ENCODE data around the gene PUS10. TPM values are rescaled to one million over a fixed set of nuclear protein-coding genes. Genes with fewer than 3 reads are reported as not detected.

Gene PUS10
- total and polyA plus RNA-seq, 2 of the 13 experiments (the other 11 are each of a cell fraction or from before 2014, with no cell fraction given), result 41.4 to 44.3 TPM

DNA sequence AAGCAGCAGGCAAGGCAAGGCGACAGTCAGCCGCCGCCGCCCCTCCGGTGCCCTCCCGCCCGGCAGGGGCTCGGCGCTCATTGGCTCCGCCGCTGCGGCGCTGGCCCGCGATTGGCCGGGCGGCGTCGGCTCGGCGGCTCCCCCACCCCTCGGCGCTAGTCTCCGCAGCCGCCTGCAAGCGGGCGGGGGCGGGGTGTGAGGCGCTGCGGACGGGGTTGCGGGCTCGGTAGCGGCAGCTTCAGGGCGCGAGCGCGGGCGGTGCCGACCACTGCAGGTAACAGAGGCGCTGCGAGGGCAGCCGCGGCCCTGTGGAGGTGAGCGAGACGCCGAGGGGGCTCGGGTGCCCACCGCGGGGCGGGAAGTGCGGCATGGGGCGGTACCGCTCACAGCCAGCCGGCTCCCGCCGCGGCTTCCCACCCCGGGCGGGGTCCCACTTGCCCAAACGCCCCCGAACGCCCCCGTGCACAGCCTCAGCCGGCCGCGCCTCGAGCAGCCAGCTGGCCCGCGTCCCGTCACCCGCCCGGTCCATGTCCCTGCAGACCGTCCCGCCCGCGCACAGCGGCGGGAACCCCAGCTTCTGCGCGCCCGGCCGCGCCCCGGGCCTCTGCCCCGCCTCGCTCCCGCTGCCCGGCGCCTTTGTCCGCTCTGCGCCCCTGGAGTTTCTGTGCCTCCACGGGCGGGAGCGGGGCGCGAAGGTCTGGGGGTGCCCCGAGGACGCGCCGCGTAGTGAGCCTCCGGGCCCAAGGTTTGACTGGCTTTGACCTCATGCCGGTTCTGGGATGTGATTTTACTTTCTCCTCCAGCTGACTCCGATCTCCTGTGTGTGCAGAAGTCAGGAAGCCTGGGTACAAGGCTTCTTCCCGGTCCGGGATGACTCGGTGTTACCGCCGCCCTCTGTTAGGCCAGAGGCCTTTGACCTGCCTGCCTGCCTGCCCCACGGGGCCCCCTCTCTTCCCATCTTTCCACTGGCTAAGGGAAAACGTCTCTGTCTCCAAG lies 48.0 kb upstream of the PUS10 start, which contains the start of gene SANBR:
TSS of gene SANBR (plus strand) at position 158 of the 996 bp plus-strand sequence. CDS start 4,480 bp downstream, outside the sequence.
- CTCF ChIA-PET (ENCODE audit: low intra/inter-chr PET ratio, low total read pairs), result interaction anchor here (0.9 kb wide), 1 partner anchor 67 kb away, joined by 3 read pairs; no protein-coding TSS in a partner anchor
- H3K27me3 ChIP-seq (ENCODE audit: control insufficient read depth in 1 of 2, insufficient read depth in 2 of 2, low read length in 2 of 2), result no peaks in the 10 kb centered on the region
- ATAC-seq, result peak; percentile 97
- H3K4me3 ChIP-seq (replicated peaks in 1 of 3; ENCODE audit: insufficient read depth in 1 of 3, low read depth in 2 of 3, low read length in 3 of 3), result peak within 1 kb of the TSS; percentile 86 to 97 (median 94)
- peaks cover 21% of the 10 kb centered on the region for H3K79me2 ChIP-seq (ENCODE audit: insufficient read depth, low read length)
- peaks cover 3 to 14% of the 10 kb centered on the region in 2 experiments; a peak in 3 of 5 replicates for H3K36me3 ChIP-seq (replicated peaks in 1 of 2; ENCODE audit: control insufficient read depth in 1 of 2, insufficient read depth in 2 of 2, low read length in 2 of 2)
- POLR2A ChIA-PET, result interaction anchor here (0.7 to 2.4 kb wide), 8 partner anchors 9 to 112 kb away, joined by 3 to 16 read pairs (median 4); partner anchors contain the start of genes PEX13 and PUS10
- WGBS (ENCODE audit: low lambda C conversion rate), result under 1% methylated on average over 63 of the region's 112 CpGs
- no TSS peak for BruUV-seq (replicated peaks)
- in situ Hi-C loops (cut with HindIII; ENCODE audit: extremely low pct_ligation_motif_present, low pct_unique_long_range_greater_than_20kb), result no loop called here
- H2AFZ ChIP-seq (ENCODE audit: low read length), result peak within 1 kb of the TSS; percentile 57
- peak within 1 kb of the TSS; percentile 90 for H3K27ac ChIP-seq (ENCODE audit: extremely low read length, insufficient read depth, low read length)
- intact Hi-C loops (cut with micrococcal nuclease; ENCODE audit: unreplicated experiment), result loop anchor here (1.0 to 2.0 kb wide), 2 partner anchors 24 to 47 kb away; partner anchors contain the start of gene PUS10
- peak within 1 kb of the TSS; percentile 87 for H3K9ac ChIP-seq (ENCODE audit: insufficient read depth, low read depth, low read length)
- no peak for FAIRE-seq
- no peaks in the 10 kb centered on the region; the same call in 1 of the 2 replicates for H4K20me1 ChIP-seq (ENCODE audit: insufficient read depth, low read length)
- peaks cover 28% of the 10 kb centered on the region for H3K4me1 ChIP-seq (ENCODE audit: insufficient read depth, low read length)
- peak within 1 kb of the TSS; percentile 89 for H3K4me2 ChIP-seq (ENCODE audit: low read depth, low read length)
- H3K9me3 ChIP-seq (ENCODE audit: low read length), result no peaks in the 10 kb centered on the region
- DNase-seq (ENCODE audit: low spot score), result peak; percentile 78
- TF ChIP-seq ZNF768 (CRISPR knock-in tag; IDR thresholded peaks at IDR 0.05) (peak; percentile 48; the same call in 1 of the 2 replicates), CCAR2 (optimal IDR thresholded peaks at IDR 0.05; ENCODE audit: low read depth, low read length) (no peak), NR2C2 (CRISPR knock-in tag; IDR thresholded peaks at IDR 0.05; ENCODE audit: borderline replicate concordance) (peak; percentile 54), NONO (IDR thresholded peaks at IDR 0.05) (no peak), NONO (CRISPR knock-in tag; conservative IDR thresholded peaks at IDR 0.05) (peak; percentile 91; the same call in 1 of the 2 replicates), NKX3-1 (CRISPR knock-in tag; IDR thresholded peaks at IDR 0.05) (0 out of 2 replicates have a peak, but pooled peaks have one; percentile 32), ZBTB7A (CRISPR knock-in tag; IDR thresholded peaks at IDR 0.05) (peak; percentile 48; the same call in 1 of the 2 replicates), SP4 (CRISPR knock-in tag; IDR thresholded peaks at IDR 0.05) (peak; percentile 70), SP1 (IDR thresholded peaks at IDR 0.05) (no peak), SP1 (CRISPR knock-in tag; IDR thresholded peaks at IDR 0.05) (no peak; the same call in 1 of the 2 replicates), SRSF1 (optimal IDR thresholded peaks at IDR 0.05; ENCODE audit: low read depth, low read length) (peak; percentile 25), ZNF543 (CRISPR knock-in tag; IDR thresholded peaks at IDR 0.05) (0 out of 2 replicates have a peak, but pooled peaks have one; percentile 59), KLF6 (CRISPR knock-in tag; IDR thresholded peaks at IDR 0.05) (peak; percentile 61; the same call in 1 of the 2 replicates), ZNF329 (CRISPR knock-in tag; IDR thresholded peaks at IDR 0.05; ENCODE audit: low read depth) (peak; percentile 82; the same call in 1 of the 2 replicates), ZNF292 (CRISPR knock-in tag; IDR thresholded peaks at IDR 0.05; ENCODE audit: borderline replicate concordance, low read depth) (peak; percentile 59; the same call in 1 of the 2 replicates)
- TF ChIP-seq, protein P1, sequence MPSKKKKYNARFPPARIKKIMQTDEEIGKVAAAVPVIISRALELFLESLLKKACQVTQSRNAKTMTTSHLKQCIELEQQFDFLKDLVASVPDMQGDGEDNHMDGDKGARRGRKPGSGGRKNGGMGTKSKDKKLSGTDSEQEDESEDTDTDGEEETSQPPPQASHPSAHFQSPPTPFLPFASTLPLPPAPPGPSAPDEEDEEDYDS (CRISPR knock-in tag; IDR thresholded peaks at IDR 0.05), result peak; percentile 61; the same call in 1 of the 2 replicates
- TF ChIP-seq, protein P2, sequence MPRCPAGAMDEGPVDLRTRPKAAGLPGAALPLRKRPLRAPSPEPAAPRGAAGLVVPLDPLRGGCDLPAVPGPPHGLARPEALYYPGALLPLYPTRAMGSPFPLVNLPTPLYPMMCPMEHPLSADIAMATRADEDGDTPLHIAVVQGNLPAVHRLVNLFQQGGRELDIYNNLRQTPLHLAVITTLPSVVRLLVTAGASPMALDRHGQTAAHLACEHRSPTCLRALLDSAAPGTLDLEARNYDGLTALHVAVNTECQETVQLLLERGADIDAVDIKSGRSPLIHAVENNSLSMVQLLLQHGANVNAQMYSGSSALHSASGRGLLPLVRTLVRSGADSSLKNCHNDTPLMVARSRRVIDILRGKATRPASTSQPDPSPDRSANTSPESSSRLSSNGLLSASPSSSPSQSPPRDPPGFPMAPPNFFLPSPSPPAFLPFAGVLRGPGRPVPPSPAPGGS (CRISPR knock-in tag; IDR thresholded peaks at IDR 0.05), result peak; percentile 78
- TF ChIP-seq, protein P3, sequence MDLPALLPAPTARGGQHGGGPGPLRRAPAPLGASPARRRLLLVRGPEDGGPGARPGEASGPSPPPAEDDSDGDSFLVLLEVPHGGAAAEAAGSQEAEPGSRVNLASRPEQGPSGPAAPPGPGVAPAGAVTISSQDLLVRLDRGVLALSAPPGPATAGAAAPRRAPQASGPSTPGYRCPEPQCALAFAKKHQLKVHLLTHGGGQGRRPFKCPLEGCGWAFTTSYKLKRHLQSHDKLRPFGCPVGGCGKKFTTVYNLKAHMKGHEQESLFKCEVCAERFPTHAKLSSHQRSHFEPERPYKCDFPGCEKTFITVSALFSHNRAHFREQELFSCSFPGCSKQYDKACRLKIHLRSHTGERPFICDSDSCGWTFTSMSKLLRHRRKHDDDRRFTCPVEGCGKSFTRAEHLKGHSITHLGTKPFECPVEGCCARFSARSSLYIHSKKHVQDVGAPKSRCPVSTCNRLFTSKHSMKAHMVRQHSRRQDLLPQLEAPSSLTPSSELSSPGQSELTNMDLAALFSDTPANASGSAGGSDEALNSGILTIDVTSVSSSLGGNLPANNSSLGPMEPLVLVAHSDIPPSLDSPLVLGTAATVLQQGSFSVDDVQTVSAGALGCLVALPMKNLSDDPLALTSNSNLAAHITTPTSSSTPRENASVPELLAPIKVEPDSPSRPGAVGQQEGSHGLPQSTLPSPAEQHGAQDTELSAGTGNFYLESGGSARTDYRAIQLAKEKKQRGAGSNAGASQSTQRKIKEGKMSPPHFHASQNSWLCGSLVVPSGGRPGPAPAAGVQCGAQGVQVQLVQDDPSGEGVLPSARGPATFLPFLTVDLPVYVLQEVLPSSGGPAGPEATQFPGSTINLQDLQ (CRISPR knock-in tag; IDR thresholded peaks at IDR 0.05), result peak; percentile 80

Data from HepG2 (cell line).